NOMO-1 treated with DMSO at 0.1 percent for 48 hours (cell line): ENCODE measurements around the gene GRM1.

Experiments used
- DNase-seq: peaks from one replicate; lab custom pipeline; 2025; ENCODE audit not compliant: unreplicated experiment; lab: John Stamatoyannopoulos, UW

The GRM1 gene

GRCh38 chr6:146445233-146445632, 416.4 kb downstream of the GRM1 start:
- DNase-seq = no peak

DNA sequence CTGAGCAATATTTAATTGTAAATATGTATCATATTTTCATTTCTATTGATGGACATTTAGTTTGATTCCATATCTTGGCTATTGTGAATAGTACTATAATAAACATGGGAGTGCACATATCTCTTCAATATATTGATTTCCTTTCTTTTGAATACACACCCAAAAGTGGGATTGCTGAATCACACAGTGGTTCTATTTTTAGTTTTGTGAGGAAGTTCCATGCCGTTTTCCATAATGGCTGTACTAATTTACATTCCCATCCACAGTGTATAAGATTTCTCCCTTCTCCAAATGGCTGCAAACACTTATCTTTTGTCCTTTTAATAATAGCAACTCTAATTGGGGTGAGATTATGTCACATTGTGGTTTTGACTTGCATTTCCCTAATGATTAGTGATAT, 428.0 kb downstream of the GRM1 start:
- no peak for DNase-seq

GRCh38 chr6:146460941-146461340, 432.1 kb downstream of the GRM1 start:
- no peak for DNase-seq

GRCh38 chr6:146470091-146470770, 441.4 kb downstream of the GRM1 start:
- no peak for DNase-seq

- no peak for DNase-seq
Measured at GRCh38 chr6:146472918-146473317, 444.1 kb downstream of the GRM1 start.

DNA sequence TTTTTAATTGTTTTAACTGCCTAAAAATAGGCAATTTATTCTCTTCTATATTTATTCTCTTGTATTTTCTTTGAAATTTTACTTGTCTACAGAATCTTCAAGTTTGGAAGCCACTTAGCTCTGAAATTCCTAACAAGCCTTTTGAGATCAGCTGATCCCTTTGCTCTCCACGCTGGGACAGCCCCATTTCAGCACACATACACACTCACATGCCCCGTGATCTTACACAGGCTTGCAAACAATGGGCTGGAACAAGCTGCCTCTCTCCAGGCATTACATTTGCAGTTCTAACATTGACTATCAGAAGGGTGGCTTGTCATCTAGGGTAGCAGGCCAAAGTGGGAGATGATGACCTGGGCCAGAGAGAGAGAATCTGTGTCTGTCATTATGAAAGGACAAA, 452.7 kb downstream of the GRM1 start:
- no peak for DNase-seq

- DNase-seq = no peak
Measured at GRCh38 chr6:146484411-146484810, 455.5 kb downstream of the GRM1 start.
